HL-60 (cell line): ENCODE data around the gene PIP5K1A.
A peak's percentile ranks its signal among the peaks of the same experiment; 100 is the strongest.

Source experiments
- DNase-seq, 2 experiments: peaks; one replicate each; pipeline ENCODE4 v3.0.0-alpha.2; 2010 to 2020; ENCODE audit warnings: low read depth in 1 of 2, low spot score in 1 of 2
- H3K27ac ChIP-seq: fragments of 250-450 bp; sonication (Bioruptor Pico); replicated peaks from 2 replicates; pipeline ENCODE4 v1.5.1; 2020; ENCODE audit warnings: mild to moderate bottlenecking, moderate library complexity
- H3K27me3 ChIP-seq: fragments of 250-450 bp; sonication (Bioruptor Pico); 2 replicates; pipeline ENCODE4 v1.5.1; 2021; ENCODE audit warnings: mild to moderate bottlenecking, moderate library complexity; ENCODE audit not compliant: insufficient read depth, poor library complexity, severe bottlenecking
- H3K4me3 ChIP-seq: replicated peaks from 2 replicates; pipeline ENCODE4 v1.5.1; 2011; ENCODE audit warnings: mild to moderate bottlenecking, control low read depth, low read length; ENCODE audit not compliant: insufficient read depth
- CTCF ChIP-seq: IDR thresholded peaks from one replicate; pipeline ENCODE4 v1.5.1; 2011; ENCODE audit warnings: low read length, control low read depth, inconsistent platforms; ENCODE audit not compliant: insufficient read depth
- GABPA ChIP-seq: IDR thresholded peaks from 2 replicates; pipeline ENCODE4 v1.6.1; 2012; ENCODE audit warnings: low read depth
- POLR2AphosphoS5 ChIP-seq: IDR thresholded peaks from 2 replicates; pipeline ENCODE4 v1.6.1; 2012; ENCODE audit warnings: low read depth
- REST ChIP-seq: IDR thresholded peaks from 2 replicates; pipeline ENCODE4 v1.6.1; 2012; ENCODE audit warnings: low read depth; ENCODE audit not compliant: insufficient replicate concordance
- SPI1 ChIP-seq: IDR thresholded peaks from 2 replicates; pipeline ENCODE4 v1.6.1; 2012; ENCODE audit warnings: low read depth, mild to moderate bottlenecking, borderline replicate concordance

The PIP5K1A gene

GRCh38 chr1:151175863-151176262 is 22.5 kb upstream of the PIP5K1A start, which contains the start of gene TMOD4:
TMOD4 (minus strand) TSS chr1:151175981; CDS start chr1:151174875, 1,106 bp downstream.
- TF ChIP-seq CTCF (peak; percentile 52), REST (no peak), GABPA (no peak), POLR2AphosphoS5 (no peak), SPI1 (peak; percentile 78)
- H3K4me3 ChIP-seq, result no peak within 1 kb of the TSS
- peak in 1 of 2 experiments; percentile 41 for DNase-seq
- H3K27me3 ChIP-seq, result no peaks in the 10 kb centered on the region
- no peak within 1 kb of the TSS for H3K27ac ChIP-seq

GRCh38 chr1:151176514-151177045 is 21.8 kb upstream of the PIP5K1A start:
- no peak for DNase-seq
- TF ChIP-seq POLR2AphosphoS5 (no peak), SPI1 (no peak), REST (no peak), GABPA (no peak), CTCF (no peak)
- H3K4me3 ChIP-seq, result no peak overlapping the region
- no peak overlapping the region for H3K27ac ChIP-seq
- H3K27me3 ChIP-seq, result no peaks in the 10 kb centered on the region

- TF ChIP-seq POLR2AphosphoS5 (no peak), GABPA (no peak), REST (no peak), CTCF (no peak), SPI1 (no peak)
- Histone ChIP-seq H3K27me3 (no peaks in the 10 kb centered on the region), H3K27ac (no peak overlapping the region), H3K4me3 (no peak overlapping the region)
- no peak for DNase-seq
Measured at GRCh38 chr1:151184211-151184610, 14.1 kb upstream of the PIP5K1A start.
